ENCODE results near the gene SLC39A11. TPM values are rescaled to one million over a fixed set of nuclear protein-coding genes. Genes with fewer than 3 reads are reported as not detected.

The SLC39A11 gene
- total RNA-seq, 1 experiment from 2014 or later, result 15.2 TPM

DNA sequence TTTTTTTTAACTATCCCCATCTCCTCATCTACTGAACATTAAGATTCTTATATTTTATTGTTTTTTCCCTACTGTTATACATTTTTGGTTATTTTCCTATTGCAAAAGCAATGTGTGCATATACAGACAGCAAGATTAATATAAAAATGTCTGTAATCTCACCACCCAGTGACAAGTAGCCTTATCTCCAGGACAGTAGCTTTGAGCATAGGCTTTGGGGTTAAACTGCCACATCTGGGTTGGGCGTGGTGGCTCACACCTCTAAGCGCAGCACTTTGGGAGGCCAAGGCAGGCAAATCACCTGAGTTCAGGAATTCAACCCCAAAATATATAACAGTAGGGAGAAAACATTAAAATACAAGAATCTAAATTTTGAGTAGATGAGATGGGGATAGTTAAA lies 44.9 kb upstream of the SLC39A11 start:
- H3K79me2 ChIP-seq (ENCODE audit: insufficient read depth, low read length), result no peaks in the 10 kb centered on the region
- Mint-ChIP-seq H3K27me3 (ENCODE audit: low read depth) (peaks cover 3% of the 10 kb centered on the region), H3K36me3 (ENCODE audit: insufficient read depth in 1 of 3, low read depth in 3 of 3) (no peaks in the 10 kb centered on the region), H3K4me1 (peaks cover 8 to 11% of the 10 kb centered on the region in 2 experiments), H3K27ac (peak overlapping the region in 1 of 3 experiments; percentile 93; a peak in 1 of 7 replicates), H3K9me3 (no peaks in the 10 kb centered on the region; a peak in 1 of 5 replicates), H3K4me3 (no peak overlapping the region)
- H2BK20ac ChIP-seq (ENCODE audit: low read depth, low read length, poor library complexity, severe bottlenecking), result no peak overlapping the region
- no peak overlapping the region for H2BK15ac ChIP-seq (ENCODE audit: low read depth, low read length)
- H3K4ac ChIP-seq (ENCODE audit: low read depth, low read length), result no peak overlapping the region
- H3K27ac ChIP-seq (ENCODE audit: insufficient read length, low read depth, low read length), result no peak overlapping the region
- no peak overlapping the region for H3T11ph ChIP-seq (ENCODE audit: low read length)
- no peak overlapping the region for H3K9ac ChIP-seq (ENCODE audit: extremely low read depth, insufficient read length, low read length)
- H3K4me1 ChIP-seq (ENCODE audit: insufficient read depth, low read length), result peaks cover 3% of the 10 kb centered on the region; the same call in 1 of the 2 replicates
- no CpG with 5 or more reads among the region's 2 CpGs for WGBS (ENCODE audit: extremely low coverage, insufficient read length, low lambda C conversion rate)
- no peak overlapping the region for H2AK5ac ChIP-seq (ENCODE audit: insufficient read length, low read length)
- no peaks in the 10 kb centered on the region for H3K27me3 ChIP-seq (ENCODE audit: insufficient read depth, low read length)
- H2BK5ac ChIP-seq (ENCODE audit: insufficient read length, low read length), result no peak overlapping the region
- no peak overlapping the region for H2BK120ac ChIP-seq (ENCODE audit: low read depth, low read length, poor library complexity, severe bottlenecking)
- H4K91ac ChIP-seq (ENCODE audit: insufficient read length, low read depth, low read length), result no peak overlapping the region
- no peak overlapping the region for H3K18ac ChIP-seq (ENCODE audit: insufficient read length, low read depth, low read length)
- no peaks in the 10 kb centered on the region for H3K9me3 ChIP-seq (ENCODE audit: control insufficient read depth, low read depth, low read length)
- H3K56ac ChIP-seq (ENCODE audit: insufficient read length, low read depth, low read length), result no peak overlapping the region
- H4K5ac ChIP-seq (ENCODE audit: insufficient read length, low read depth, low read length), result no peak overlapping the region
- no peak overlapping the region for H2BK12ac ChIP-seq (ENCODE audit: insufficient read length, low read depth, low read length)
- DNase-seq, result no peak
- no peak overlapping the region for H2AFZ ChIP-seq (ENCODE audit: low read length)
- H3K23me2 ChIP-seq (ENCODE audit: insufficient read length, low read depth, low read length, poor library complexity, severe bottlenecking), result peaks cover 4% of the 10 kb centered on the region
- H3K23ac ChIP-seq (ENCODE audit: insufficient read length, low read depth, low read length), result no peak overlapping the region
- TF ChIP-seq, protein P1, sequence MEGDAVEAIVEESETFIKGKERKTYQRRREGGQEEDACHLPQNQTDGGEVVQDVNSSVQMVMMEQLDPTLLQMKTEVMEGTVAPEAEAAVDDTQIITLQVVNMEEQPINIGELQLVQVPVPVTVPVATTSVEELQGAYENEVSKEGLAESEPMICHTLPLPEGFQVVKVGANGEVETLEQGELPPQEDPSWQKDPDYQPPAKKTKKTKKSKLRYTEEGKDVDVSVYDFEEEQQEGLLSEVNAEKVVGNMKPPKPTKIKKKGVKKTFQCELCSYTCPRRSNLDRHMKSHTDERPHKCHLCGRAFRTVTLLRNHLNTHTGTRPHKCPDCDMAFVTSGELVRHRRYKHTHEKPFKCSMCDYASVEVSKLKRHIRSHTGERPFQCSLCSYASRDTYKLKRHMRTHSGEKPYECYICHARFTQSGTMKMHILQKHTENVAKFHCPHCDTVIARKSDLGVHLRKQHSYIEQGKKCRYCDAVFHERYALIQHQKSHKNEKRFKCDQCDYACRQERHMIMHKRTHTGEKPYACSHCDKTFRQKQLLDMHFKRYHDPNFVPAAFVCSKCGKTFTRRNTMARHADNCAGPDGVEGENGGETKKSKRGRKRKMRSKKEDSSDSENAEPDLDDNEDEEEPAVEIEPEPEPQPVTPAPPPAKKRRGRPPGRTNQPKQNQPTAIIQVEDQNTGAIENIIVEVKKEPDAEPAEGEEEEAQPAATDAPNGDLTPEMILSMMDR (conservative IDR thresholded peaks at IDR 0.05), result no peak
- no peak overlapping the region for H3K4me2 ChIP-seq (ENCODE audit: insufficient read depth, insufficient read length, low read length)
- H3K79me1 ChIP-seq (ENCODE audit: insufficient read depth, low read depth, low read length, poor library complexity, severe bottlenecking), result no peaks in the 10 kb centered on the region
- no peak overlapping the region for H3K14ac ChIP-seq (ENCODE audit: insufficient read depth, low read length)
- no peaks in the 10 kb centered on the region for H4K20me1 ChIP-seq (ENCODE audit: control insufficient read depth, insufficient read depth, insufficient read length)
- no peak overlapping the region for H4K8ac ChIP-seq (replicated peaks; ENCODE audit: insufficient read length, low read depth, low read length)
